ENCODE results near the gene THSD4. TPM values are rescaled to one million over a fixed set of nuclear protein-coding genes. Genes with fewer than 3 reads are reported as not detected.

THSD4 gene
- total RNA-seq, 4 donors from 2014 or later = 2.7 to 49.2 (median 15.8) TPM

DNA sequence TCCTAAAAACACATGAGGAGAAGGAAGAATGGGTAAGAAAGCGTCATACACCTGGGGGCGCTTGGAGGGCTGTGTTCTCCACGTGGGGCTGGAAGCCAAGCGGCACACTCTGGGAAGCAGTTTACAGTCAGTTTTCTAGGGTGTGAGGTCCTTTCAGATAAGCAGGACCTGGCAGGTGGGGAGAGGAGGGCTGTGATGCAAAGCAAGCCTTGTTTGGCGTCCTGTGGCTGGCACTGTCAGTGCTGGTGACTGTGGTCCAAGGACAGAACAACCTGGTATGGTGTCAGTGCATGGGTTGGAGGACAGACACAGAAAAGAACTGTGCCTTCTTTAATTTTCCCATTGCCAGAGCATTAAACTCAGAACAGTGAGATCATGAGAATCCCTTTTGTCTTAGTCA, 434.4 kb downstream of the THSD4 start:
- DNase-seq (ENCODE audit: low spot score) = no peak
- no peak for ATAC-seq (ENCODE audit: low FRiP score)
- TF ChIP-seq, protein P1, sequence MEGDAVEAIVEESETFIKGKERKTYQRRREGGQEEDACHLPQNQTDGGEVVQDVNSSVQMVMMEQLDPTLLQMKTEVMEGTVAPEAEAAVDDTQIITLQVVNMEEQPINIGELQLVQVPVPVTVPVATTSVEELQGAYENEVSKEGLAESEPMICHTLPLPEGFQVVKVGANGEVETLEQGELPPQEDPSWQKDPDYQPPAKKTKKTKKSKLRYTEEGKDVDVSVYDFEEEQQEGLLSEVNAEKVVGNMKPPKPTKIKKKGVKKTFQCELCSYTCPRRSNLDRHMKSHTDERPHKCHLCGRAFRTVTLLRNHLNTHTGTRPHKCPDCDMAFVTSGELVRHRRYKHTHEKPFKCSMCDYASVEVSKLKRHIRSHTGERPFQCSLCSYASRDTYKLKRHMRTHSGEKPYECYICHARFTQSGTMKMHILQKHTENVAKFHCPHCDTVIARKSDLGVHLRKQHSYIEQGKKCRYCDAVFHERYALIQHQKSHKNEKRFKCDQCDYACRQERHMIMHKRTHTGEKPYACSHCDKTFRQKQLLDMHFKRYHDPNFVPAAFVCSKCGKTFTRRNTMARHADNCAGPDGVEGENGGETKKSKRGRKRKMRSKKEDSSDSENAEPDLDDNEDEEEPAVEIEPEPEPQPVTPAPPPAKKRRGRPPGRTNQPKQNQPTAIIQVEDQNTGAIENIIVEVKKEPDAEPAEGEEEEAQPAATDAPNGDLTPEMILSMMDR (IDR thresholded peaks at IDR 0.05) = no peak

DNA sequence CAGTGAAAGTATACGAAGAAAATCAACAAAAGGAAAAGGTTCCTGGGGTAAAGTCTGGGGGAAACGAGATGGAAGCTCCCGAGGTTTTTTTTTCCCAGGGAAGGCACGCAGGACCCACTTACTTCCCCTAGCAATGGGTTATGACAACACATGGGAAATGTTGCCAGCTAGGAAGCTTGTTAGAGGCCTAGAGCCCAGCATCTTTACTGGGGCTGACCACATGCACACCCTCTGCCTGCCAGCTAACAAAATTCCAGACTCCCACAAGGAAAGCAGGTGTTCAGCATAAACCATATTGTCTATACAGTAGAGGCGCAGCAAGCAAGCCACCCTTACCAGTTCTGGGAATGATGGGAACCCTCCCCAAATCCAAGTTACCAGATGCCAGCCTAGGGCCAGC, 436.3 kb downstream of the THSD4 start:
- ATAC-seq (ENCODE audit: low FRiP score) (no peak), DNase-seq (ENCODE audit: low spot score) (no peak)
- TF ChIP-seq, protein P1 (IDR thresholded peaks at IDR 0.05) = no peak

DNA sequence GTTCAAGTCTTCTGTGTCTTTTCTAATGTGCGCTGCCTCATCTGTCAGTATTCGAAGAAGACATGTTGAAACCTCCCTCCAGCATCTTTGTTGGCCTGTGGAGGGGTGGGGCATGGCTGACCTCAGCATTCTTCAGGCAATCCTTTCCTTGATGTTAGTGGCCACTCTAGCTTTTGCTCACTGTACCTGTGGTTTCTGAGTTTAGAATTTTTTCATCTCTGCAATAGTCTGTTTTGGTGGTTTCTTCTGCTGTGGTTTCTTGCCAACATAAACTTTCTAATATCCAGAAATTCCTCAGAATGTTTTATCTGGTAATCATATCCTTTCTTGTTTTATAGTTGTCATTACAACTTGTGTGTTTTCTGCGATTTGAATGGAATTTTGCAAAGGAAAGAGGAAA, 443.8 kb downstream of the THSD4 start:
- ATAC-seq (ENCODE audit: low FRiP score) (no peak), DNase-seq (ENCODE audit: low spot score) (no peak)
- TF ChIP-seq, protein P1 (IDR thresholded peaks at IDR 0.05) = no peak

DNA sequence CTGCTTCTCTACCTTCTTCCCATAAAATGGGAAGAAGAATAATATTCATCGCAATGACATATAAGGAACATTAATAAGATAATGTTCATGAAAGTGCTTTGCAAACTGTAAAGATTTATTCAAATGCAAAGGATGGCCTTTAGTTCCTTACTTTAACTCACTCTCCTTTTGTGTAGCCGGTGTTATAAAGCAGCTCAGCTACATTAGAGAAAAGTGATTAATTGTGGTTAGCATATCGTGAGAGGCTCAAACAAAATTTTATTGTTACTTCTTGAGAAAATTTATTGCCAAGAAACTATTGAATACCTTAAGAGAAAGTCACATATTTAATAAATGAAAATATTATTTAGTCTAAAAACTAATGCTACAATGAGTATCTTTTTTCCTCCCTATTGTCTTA, 444.3 kb downstream of the THSD4 start:
- DNase-seq (ENCODE audit: low spot score) = no peak
- no peak for ATAC-seq (ENCODE audit: low FRiP score)
- TF ChIP-seq, protein P1 (IDR thresholded peaks at IDR 0.05) = no peak

DNA sequence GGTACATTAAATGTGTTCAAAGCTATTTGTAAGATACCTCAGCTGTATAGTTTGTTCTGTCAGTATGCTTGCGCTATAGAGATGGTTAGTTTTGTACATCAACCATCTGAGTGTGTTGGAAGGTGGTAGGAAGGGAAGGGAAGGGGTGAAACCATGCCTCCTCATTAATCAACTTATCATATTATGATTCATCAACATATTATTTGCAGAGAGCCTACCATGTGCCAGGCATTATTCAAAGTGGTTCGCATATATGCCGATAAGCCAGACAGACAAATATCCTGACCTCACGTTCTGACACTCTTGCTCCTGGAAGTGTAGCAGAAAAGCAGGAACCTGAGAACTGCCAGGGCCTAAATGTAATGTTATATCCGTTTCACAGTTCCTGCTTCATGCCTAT, 447.0 kb downstream of the THSD4 start:
- peak; percentile 62 for ATAC-seq (ENCODE audit: low FRiP score)
- TF ChIP-seq, protein P1 (IDR thresholded peaks at IDR 0.05) = no peak
- no peak for DNase-seq (ENCODE audit: low spot score)

DNA sequence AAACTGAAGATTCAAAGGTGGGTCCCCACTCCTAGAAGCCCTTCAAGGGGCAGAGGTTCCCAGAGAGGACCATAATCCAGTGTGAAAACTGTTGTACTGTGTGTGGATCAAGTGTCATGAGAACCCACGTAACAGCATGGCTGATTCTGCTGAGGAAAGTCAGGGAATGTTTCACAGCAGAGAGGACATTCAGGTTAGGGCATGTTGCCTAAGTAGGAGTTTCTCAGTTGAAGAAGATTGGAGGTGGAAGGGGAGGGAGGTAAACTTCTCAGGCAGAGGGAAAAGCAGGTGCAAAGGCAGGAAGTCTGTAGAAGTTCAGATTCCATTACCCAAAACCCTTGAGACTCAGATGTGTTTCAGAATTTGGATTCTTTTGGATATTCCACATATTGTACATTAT, 448.9 kb downstream of the THSD4 start:
- DNase-seq (ENCODE audit: low spot score) (no peak), ATAC-seq (ENCODE audit: low FRiP score) (no peak)
- TF ChIP-seq, protein P1 (IDR thresholded peaks at IDR 0.05) = no peak

DNA sequence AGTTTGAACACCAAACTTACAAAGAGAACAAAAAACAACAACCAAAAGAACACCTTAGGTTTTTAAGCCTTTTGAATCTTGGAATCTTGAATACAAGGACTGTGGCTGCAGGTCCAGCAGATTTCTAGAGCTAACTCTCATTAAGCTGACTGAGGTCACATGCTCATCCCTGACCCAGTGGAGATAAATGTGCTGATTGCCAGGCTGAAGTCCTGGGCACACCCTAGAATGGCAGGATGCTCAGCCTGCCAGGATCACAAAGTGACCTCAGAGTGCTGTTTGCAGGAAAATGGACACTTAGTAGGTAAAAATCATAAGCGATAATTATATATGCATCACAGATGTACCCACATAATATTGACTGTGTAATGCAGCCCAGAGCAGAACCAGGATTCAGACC, 449.7 kb downstream of the THSD4 start:
- ATAC-seq (ENCODE audit: low FRiP score) (no peak), DNase-seq (ENCODE audit: low spot score) (no peak)
- TF ChIP-seq, protein P1 (IDR thresholded peaks at IDR 0.05) = no peak
